PC-3 (cell line): ENCODE measurements around the gene GRPEL2. TPM values are rescaled to one million over a fixed set of nuclear protein-coding genes. Genes with fewer than 3 reads are reported as not detected.

ENCODE experiments used
- ATAC-seq: fragments of 200-7000 bp; cut with Tn5 transposase; 2 replicates; pipeline ENCODE4 v1.9.1; 2020; ENCODE audit warnings: mild to moderate bottlenecking, moderate library complexity
- BruUV-seq: library from RNA; stranded (reverse); fragments of 400-500 nt; replicated peaks from 2 replicates; lab custom pipeline; 2021; lab: Mats Ljungman, UMichigan
- CTCF ChIA-PET: fragments of 300-600 bp; sonication (Branson Sonifier 250); formaldehyde crosslinking; loops from one replicate; lab custom pipeline; 2022; ENCODE audit warnings: antibody characterized with exemption; lab: Charles Lee
- POLR2A ChIA-PET: fragments of 300-600 bp; sonication (Branson Sonifier 250); formaldehyde crosslinking; loops from one replicate; lab custom pipeline; 2022; ENCODE audit warnings: antibody characterized with exemption; ENCODE audit not compliant: unreplicated experiment; lab: Charles Lee
- DNase-seq: peaks from one replicate; pipeline ENCODE4 v3.0.0-alpha.2; 2015
- H2AFZ ChIP-seq: fragments of 300-600 bp; sonication (generic); 2 replicates; pipeline ENCODE4 v1.6.0; 2016; ENCODE audit warnings: antibody characterized with exemption, low read length
- H3F3A ChIP-seq: fragments of 300-600 bp; sonication (generic); one replicate; pipeline ENCODE4 v1.6.0; 2017; ENCODE audit warnings: antibody characterized with exemption, low read length, control low read depth, mild to moderate bottlenecking; ENCODE audit not compliant: unreplicated experiment
- H3K27ac ChIP-seq: fragments of 300-600 bp; sonication (generic); 2 replicates; pipeline ENCODE4 v1.5.1; 2016; ENCODE audit warnings: mild to moderate bottlenecking, low read length
- H3K27me3 ChIP-seq: fragments of 300-600 bp; sonication (generic); 2 replicates; pipeline ENCODE4 v1.6.1; 2016; ENCODE audit warnings: low read length, mixed read lengths
- H3K36me3 ChIP-seq: fragments of 300-600 bp; sonication (generic); 2 replicates; pipeline ENCODE4 v1.6.1; 2016; ENCODE audit warnings: low read depth, mixed run types, low read length, mixed read lengths
- H3K4me1 ChIP-seq: fragments of 300-600 bp; sonication (generic); 2 replicates; pipeline ENCODE4 v1.5.1; 2016; ENCODE audit warnings: low read length; ENCODE audit not compliant: insufficient read depth
- H3K4me2 ChIP-seq: fragments of 300-600 bp; sonication (generic); 2 replicates; pipeline ENCODE4 v1.6.0; 2016; ENCODE audit warnings: low read length
- H3K4me3 ChIP-seq: fragments of 300-600 bp; sonication (generic); 2 replicates; pipeline ENCODE4 v1.5.1; 2016; ENCODE audit warnings: mild to moderate bottlenecking, low read length, mixed read lengths
- H3K79me2 ChIP-seq: fragments of 300-600 bp; sonication (generic); 2 replicates; pipeline ENCODE4 v1.6.1; 2017; ENCODE audit warnings: low read length, mixed read lengths
- H3K9ac ChIP-seq: fragments of 300-600 bp; sonication (generic); 2 replicates; pipeline ENCODE4 v1.6.0; 2016; ENCODE audit warnings: mild to moderate bottlenecking, low read length
- H3K9me2 ChIP-seq: fragments of 300-600 bp; sonication (generic); replicated peaks from 2 replicates; pipeline ENCODE4 v1.6.1; 2016; ENCODE audit warnings: mixed run types, low read length, mixed read lengths
- H3K9me3 ChIP-seq: fragments of 300-600 bp; sonication (generic); 2 replicates; pipeline ENCODE4 v1.6.1; 2016; ENCODE audit warnings: low read length, mixed read lengths
- H4K20me1 ChIP-seq: fragments of 300-600 bp; sonication (generic); 2 replicates; pipeline ENCODE4 v1.6.1; 2016; ENCODE audit warnings: low read length, mixed read lengths
- CTCF ChIP-seq: fragments of 300-600 bp; sonication (generic); conservative IDR thresholded peaks from 2 replicates; pipeline ENCODE4 v1.5.1; 2017; ENCODE audit warnings: antibody characterized with exemption, low read depth, mild to moderate bottlenecking, low read length
- EZH2 ChIP-seq: fragments of 300-600 bp; sonication (generic); IDR thresholded peaks from one replicate; pipeline ENCODE4 v1.6.1; 2017; ENCODE audit warnings: antibody characterized with exemption, mild to moderate bottlenecking, low read length; ENCODE audit not compliant: unreplicated experiment
- EZH2phosphoT487 ChIP-seq: fragments of 300-600 bp; sonication (generic); IDR thresholded peaks from 2 replicates; pipeline ENCODE4 v1.6.1; 2018; ENCODE audit warnings: mild to moderate bottlenecking, antibody characterized with exemption, low read length, borderline replicate concordance
- intact Hi-C: fragments of 100-400 bp; cut with micrococcal nuclease; formaldehyde crosslinking; loops from 2 replicates; pipeline ENCODE4 v1.9.0; 2023
- total RNA-seq: library from RNA; depleted of rRNA; stranded (reverse); fragments of >200 nt; gene quantifications from 2 replicates; pipeline ENCODE4 v1.2.3, GENCODE V29; 2014

The GRPEL2 gene
- total RNA-seq, 1 experiment from 2014 or later: 43.8 TPM

- H3K27me3 ChIP-seq: no peaks in the 10 kb centered on the region
- POLR2A ChIA-PET: no interaction called here
- H4K20me1 ChIP-seq: no peaks in the 10 kb centered on the region
- no peaks in the 10 kb centered on the region for H3K36me3 ChIP-seq
- no peaks in the 10 kb centered on the region for H3F3A ChIP-seq
- intact Hi-C loops: no loop called here
- CTCF ChIA-PET: no interaction called here
- no peak overlapping the region for H3K4me3 ChIP-seq
- no peak overlapping the region for H3K27ac ChIP-seq
- no peak for ATAC-seq
- DNase-seq: no peak
- no peaks in the 10 kb centered on the region for H3K9me2 ChIP-seq
- no peak overlapping the region for H3K4me2 ChIP-seq
- BruUV-seq: no TSS peak
- no peaks in the 10 kb centered on the region for H3K9me3 ChIP-seq
- H3K4me1 ChIP-seq: no peaks in the 10 kb centered on the region
- H3K9ac ChIP-seq: no peak overlapping the region
- no peak for TF ChIP-seq CTCF
- no peak for TF ChIP-seq EZH2
- TF ChIP-seq EZH2phosphoT487: no peak
- no peaks in the 10 kb centered on the region for H3K79me2 ChIP-seq
- no peak overlapping the region for H2AFZ ChIP-seq
These were observed 41.9 kb downstream of the GRPEL2 start for GRCh38 chr5:149387081-149387631.

- H3K27ac ChIP-seq: no peak overlapping the region
- H3K79me2 ChIP-seq: no peaks in the 10 kb centered on the region
- ChIA-PET POLR2A (no interaction called here), CTCF (no interaction called here)
- H3K4me1 ChIP-seq: peaks cover 3% of the 10 kb centered on the region; the same call in 1 of the 2 replicates
- H4K20me1 ChIP-seq: no peaks in the 10 kb centered on the region
- no peaks in the 10 kb centered on the region for H3F3A ChIP-seq
- no peaks in the 10 kb centered on the region for H3K9me2 ChIP-seq
- TF ChIP-seq EZH2phosphoT487: no peak
- no peak for TF ChIP-seq EZH2
- TF ChIP-seq CTCF: no peak
- DNase-seq (no peak), ATAC-seq (no peak)
- H3K27me3 ChIP-seq: no peaks in the 10 kb centered on the region
- H3K9me3 ChIP-seq: no peaks in the 10 kb centered on the region
- no peak overlapping the region for H2AFZ ChIP-seq
- no peak overlapping the region for H3K4me2 ChIP-seq
- intact Hi-C loops: no loop called here
- no TSS peak for BruUV-seq
- H3K4me3 ChIP-seq: no peak overlapping the region
- no peak overlapping the region for H3K9ac ChIP-seq
- H3K36me3 ChIP-seq: no peaks in the 10 kb centered on the region
These were observed 42.7 kb downstream of the GRPEL2 start for GRCh38 chr5:149387982-149388381.

- no peak for TF ChIP-seq CTCF
- no peak for TF ChIP-seq EZH2
- TF ChIP-seq EZH2phosphoT487: no peak
- H3K4me3 ChIP-seq: no peak overlapping the region
- H3K27me3 ChIP-seq: no peaks in the 10 kb centered on the region
- no TSS peak for BruUV-seq
- ChIA-PET CTCF (no interaction called here), POLR2A (no interaction called here)
- no peaks in the 10 kb centered on the region for H3K9me2 ChIP-seq
- H3K9me3 ChIP-seq: no peaks in the 10 kb centered on the region
- H3K9ac ChIP-seq: no peak overlapping the region
- H3F3A ChIP-seq: no peaks in the 10 kb centered on the region
- H3K36me3 ChIP-seq: no peaks in the 10 kb centered on the region
- H3K4me2 ChIP-seq: no peak overlapping the region
- peaks cover 6% of the 10 kb centered on the region; the same call in 1 of the 2 replicates for H3K4me1 ChIP-seq
- DNase-seq (no peak), ATAC-seq (no peak)
- no peaks in the 10 kb centered on the region for H4K20me1 ChIP-seq
- intact Hi-C loops: no loop called here
- no peaks in the 10 kb centered on the region for H3K79me2 ChIP-seq
- no peak overlapping the region for H3K27ac ChIP-seq
- no peak overlapping the region for H2AFZ ChIP-seq
These were observed 43.3 kb downstream of the GRPEL2 start for GRCh38 chr5:149388498-149389190.
